OCI-LY1 (cell line): Measurements from ENCODE around the gene ATP9B.

Experiments
- H2AFZ ChIP-seq: fragments of 200-600 bp; sonication (generic), shearing (Covaris generic); 2 replicates; pipeline ENCODE4 v1.6.0; 2014; ENCODE audit warnings: antibody characterized with exemption, mild to moderate bottlenecking, low read length
- H3F3A ChIP-seq: fragments of 200-600 bp; sonication (generic), shearing (Covaris generic); 2 replicates; pipeline ENCODE4 v1.6.0; 2014; ENCODE audit warnings: mild to moderate bottlenecking, antibody characterized with exemption, low read length, moderate library complexity; ENCODE audit not compliant: insufficient read depth
- H3K27ac ChIP-seq: fragments of 200-600 bp; sonication (generic); 2 replicates; pipeline ENCODE4 v1.5.1; 2014; ENCODE audit warnings: low read length, mixed run types, mild to moderate bottlenecking, low read depth; ENCODE audit not compliant: poor library complexity, severe bottlenecking
- H3K27me3 ChIP-seq: fragments of 200-600 bp; sonication (generic); 2 replicates; pipeline ENCODE4 v1.6.0; 2014; ENCODE audit warnings: antibody characterized with exemption, mild to moderate bottlenecking, low read length, moderate library complexity; ENCODE audit not compliant: insufficient read depth
- H3K36me3 ChIP-seq: fragments of 200-600 bp; sonication (generic); 2 replicates; pipeline ENCODE4 v1.6.1; 2014; ENCODE audit warnings: mild to moderate bottlenecking, antibody characterized with exemption, low read length, moderate library complexity, mixed read lengths; ENCODE audit not compliant: insufficient read depth
- H3K4me1 ChIP-seq: fragments of 200-600 bp; sonication (generic); 2 replicates; pipeline ENCODE4 v1.5.1; 2014; ENCODE audit warnings: mild to moderate bottlenecking, low read length, moderate library complexity; ENCODE audit not compliant: insufficient read depth, severe bottlenecking
- H3K4me2 ChIP-seq: fragments of 200-600 bp; sonication (generic), shearing (Covaris generic); 2 replicates; pipeline ENCODE4 v1.6.1; 2014; ENCODE audit warnings: low read length
- H3K4me3 ChIP-seq: fragments of 200-600 bp; sonication (generic); 2 replicates; pipeline ENCODE4 v1.5.1; 2014; ENCODE audit warnings: low read length, low read depth, mild to moderate bottlenecking, mixed read lengths; ENCODE audit not compliant: poor library complexity, severe bottlenecking
- H3K79me2 ChIP-seq: fragments of 200-600 bp; shearing (Covaris generic); 2 replicates; pipeline ENCODE4 v1.6.1; 2016; ENCODE audit warnings: mixed run types, low read length, mixed read lengths; ENCODE audit not compliant: insufficient read depth
- H3K9ac ChIP-seq: fragments of 200-600 bp; sonication (generic), shearing (Covaris generic); 2 replicates; pipeline ENCODE4 v1.6.1; 2014; ENCODE audit warnings: mild to moderate bottlenecking, low read length, mixed read lengths
- H3K9me2 ChIP-seq: fragments of 200-600 bp; sonication (generic), shearing (Covaris generic); 2 replicates; pipeline ENCODE4 v1.6.1; 2014; ENCODE audit warnings: low read depth, mild to moderate bottlenecking, low read length, mixed read lengths
- H3K9me3 ChIP-seq: fragments of 200-600 bp; shearing (Covaris generic); 2 replicates; pipeline ENCODE4 v1.6.1; 2014; ENCODE audit warnings: low read length, mixed read lengths
- H4K20me1 ChIP-seq: fragments of 200-600 bp; sonication (generic), shearing (Covaris generic); 2 replicates; pipeline ENCODE4 v1.6.0; 2016; ENCODE audit warnings: mild to moderate bottlenecking, low read length; ENCODE audit not compliant: insufficient read depth
- CTCF ChIP-seq: fragments of 200-600 bp; sonication (generic), shearing (Covaris generic); IDR thresholded peaks from 2 replicates; pipeline ENCODE4 v1.5.1; 2017; ENCODE audit warnings: mild to moderate bottlenecking, antibody characterized with exemption, low read length, moderate library complexity, mixed read lengths
- EZH2 ChIP-seq: fragments of 200-600 bp; sonication (generic), shearing (Covaris generic); IDR thresholded peaks from 2 replicates; pipeline ENCODE4 v1.8.0; 2017; ENCODE audit warnings: borderline replicate concordance, mixed run types, mild to moderate bottlenecking, antibody characterized with exemption, low read length, moderate library complexity, mixed read lengths

ATP9B gene

GRCh38 chr18:79387214-79387613 is 318.0 kb downstream of the ATP9B start:
- Histone ChIP-seq H3K9me2 (no peaks in the 10 kb centered on the region), H3K4me3 (no peak overlapping the region), H3K27me3 (peaks cover 7% of the 10 kb centered on the region; the same call in 1 of the 2 replicates), H3K79me2 (no peaks in the 10 kb centered on the region), H3F3A (no peaks in the 10 kb centered on the region), H4K20me1 (no peaks in the 10 kb centered on the region), H3K27ac (no peak overlapping the region), H3K4me1 (no peaks in the 10 kb centered on the region), H3K4me2 (no peak overlapping the region), H3K9ac (no peak overlapping the region), H2AFZ (no peak overlapping the region), H3K36me3 (no peaks in the 10 kb centered on the region), H3K9me3 (no peaks in the 10 kb centered on the region)
- TF ChIP-seq CTCF, result no peak
- TF ChIP-seq EZH2, result no peak

GRCh38 chr18:79387615-79388014 is 318.4 kb downstream of the ATP9B start:
- no peak overlapping the region for H3K4me2 ChIP-seq
- H4K20me1 ChIP-seq, result no peaks in the 10 kb centered on the region
- peaks cover 5% of the 10 kb centered on the region; the same call in 1 of the 2 replicates for H3K27me3 ChIP-seq
- no peak overlapping the region for H3K4me3 ChIP-seq
- H2AFZ ChIP-seq, result no peak overlapping the region
- peaks cover under 1% of the 10 kb centered on the region; the same call in 1 of the 2 replicates for H3F3A ChIP-seq
- H3K79me2 ChIP-seq, result no peaks in the 10 kb centered on the region
- no peak overlapping the region for H3K27ac ChIP-seq
- TF ChIP-seq EZH2 (no peak), CTCF (no peak)
- no peak overlapping the region for H3K9ac ChIP-seq
- H3K9me3 ChIP-seq, result no peaks in the 10 kb centered on the region
- H3K36me3 ChIP-seq, result no peaks in the 10 kb centered on the region
- H3K9me2 ChIP-seq, result no peaks in the 10 kb centered on the region
- no peaks in the 10 kb centered on the region for H3K4me1 ChIP-seq

GRCh38 chr18:79388043-79388442 is 318.8 kb downstream of the ATP9B start:
- H3K36me3 ChIP-seq, result no peaks in the 10 kb centered on the region
- H3F3A ChIP-seq, result peaks cover 4% of the 10 kb centered on the region; the same call in 1 of the 2 replicates
- peaks cover under 1% of the 10 kb centered on the region; the same call in 1 of the 2 replicates for H3K27me3 ChIP-seq
- H3K27ac ChIP-seq, result no peak overlapping the region
- no peak for TF ChIP-seq EZH2
- peaks cover 3% of the 10 kb centered on the region for H3K4me1 ChIP-seq
- no peaks in the 10 kb centered on the region for H3K79me2 ChIP-seq
- no peak overlapping the region for H2AFZ ChIP-seq
- H3K4me3 ChIP-seq, result no peak overlapping the region
- H4K20me1 ChIP-seq, result no peaks in the 10 kb centered on the region
- H3K4me2 ChIP-seq, result no peak overlapping the region
- H3K9me3 ChIP-seq, result no peaks in the 10 kb centered on the region
- no peaks in the 10 kb centered on the region for H3K9me2 ChIP-seq
- no peak overlapping the region for H3K9ac ChIP-seq

GRCh38 chr18:79389689-79390088 is 320.5 kb downstream of the ATP9B start:
- Histone ChIP-seq H4K20me1 (no peaks in the 10 kb centered on the region), H3K27me3 (no peaks in the 10 kb centered on the region), H3K27ac (no peak overlapping the region), H3K79me2 (no peaks in the 10 kb centered on the region), H3F3A (peaks cover 4% of the 10 kb centered on the region; the same call in 1 of the 2 replicates), H3K4me2 (no peak overlapping the region), H3K4me1 (peaks cover 20% of the 10 kb centered on the region), H2AFZ (no peak overlapping the region), H3K36me3 (no peaks in the 10 kb centered on the region), H3K9ac (no peak overlapping the region), H3K4me3 (no peak overlapping the region), H3K9me3 (no peaks in the 10 kb centered on the region), H3K9me2 (no peaks in the 10 kb centered on the region)
- TF ChIP-seq EZH2, result no peak
- no peak for TF ChIP-seq CTCF
